K562 (cell line): ENCODE results near the gene TNFRSF18.

Experiments
- EGR1 ChIP-seq: fragments of 450-650 bp; conservative IDR thresholded peaks from 2 replicates; pipeline ENCODE4 v1.6.1; 2017; ENCODE audit warnings: mild to moderate bottlenecking
- POLR2G ChIP-seq: fragments of 200-400 bp; formaldehyde crosslinking; IDR thresholded peaks from 2 replicates; pipeline ENCODE4 v1.6.1; 2017; ENCODE audit warnings: low read depth, mild to moderate bottlenecking, antibody characterized with exemption, low read length, moderate library complexity
- RNF2 ChIP-seq: sonication (generic); IDR thresholded peaks from 2 replicates; pipeline ENCODE4 v1.6.1; 2016
- ZNF133 ChIP-seq: fragments of 250-450 bp; sonication (Bioruptor Pico); IDR thresholded peaks from 2 replicates; pipeline ENCODE4 v1.4.0; 2020; ENCODE audit warnings: mild to moderate bottlenecking
- TF ChIP-seq, protein P1 (sequence below): fragments of 450-650 bp; IDR thresholded peaks from 2 replicates; pipeline ENCODE4 v1.7.0; 2016; ENCODE audit warnings: borderline replicate concordance
- TF ChIP-seq, protein P2 (sequence below), 3 experiments: IDR thresholded peaks in 2 of 3; conservative IDR thresholded peaks in 1 of 3; 2 replicates each; pipeline ENCODE4 v1.5.1; 2011 to 2012; ENCODE audit warnings: low read length in 3 of 3, mild to moderate bottlenecking in 3 of 3, control low read depth in 2 of 3, improper control_type of control experiment in 1 of 3, inconsistent platforms in 1 of 3, low read depth in 1 of 3, mixed read lengths in 1 of 3, moderate library complexity in 1 of 3; ENCODE audit not compliant: insufficient read depth in 2 of 3

DNA sequence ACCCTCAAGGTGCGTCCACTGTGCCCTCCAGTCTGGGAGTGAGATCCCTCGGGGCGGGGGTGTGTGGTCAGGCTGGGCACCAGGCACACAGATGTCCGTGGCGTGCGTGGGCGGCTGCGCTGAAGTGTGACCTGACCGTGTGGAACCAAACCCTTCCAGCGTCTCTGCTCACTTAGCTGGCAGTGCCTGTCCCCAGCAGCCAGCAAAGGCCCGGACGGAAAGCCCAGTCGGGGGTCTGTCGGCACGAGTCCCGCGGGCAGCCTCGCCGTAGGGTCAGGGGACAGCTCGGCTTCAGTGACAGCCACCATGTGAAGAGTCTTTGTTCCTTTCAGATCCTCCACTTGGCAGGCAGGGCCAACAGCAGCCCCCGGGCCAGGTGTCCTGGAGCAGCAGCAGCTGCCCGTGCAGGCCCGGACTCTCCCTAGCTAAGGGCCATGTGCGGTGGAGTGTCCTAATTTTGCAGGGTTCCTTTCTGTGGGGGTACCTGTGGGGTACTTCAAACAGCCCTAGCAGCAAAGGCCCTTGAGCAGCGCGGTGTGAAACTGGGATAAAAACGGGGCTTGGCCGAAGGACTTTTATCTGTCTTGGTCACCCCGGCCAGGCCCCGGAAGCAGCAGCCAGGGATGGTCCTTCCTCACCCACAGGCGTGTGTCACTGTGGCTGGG, 21.2 kb downstream of the TNFRSF18 start:
- no peak for TF ChIP-seq ZNF133 (CRISPR knock-in tag)
- TF ChIP-seq POLR2G: peak; percentile 75
- no peak for TF ChIP-seq RNF2
- TF ChIP-seq EGR1: peak; percentile 85
- TF ChIP-seq, protein P1, sequence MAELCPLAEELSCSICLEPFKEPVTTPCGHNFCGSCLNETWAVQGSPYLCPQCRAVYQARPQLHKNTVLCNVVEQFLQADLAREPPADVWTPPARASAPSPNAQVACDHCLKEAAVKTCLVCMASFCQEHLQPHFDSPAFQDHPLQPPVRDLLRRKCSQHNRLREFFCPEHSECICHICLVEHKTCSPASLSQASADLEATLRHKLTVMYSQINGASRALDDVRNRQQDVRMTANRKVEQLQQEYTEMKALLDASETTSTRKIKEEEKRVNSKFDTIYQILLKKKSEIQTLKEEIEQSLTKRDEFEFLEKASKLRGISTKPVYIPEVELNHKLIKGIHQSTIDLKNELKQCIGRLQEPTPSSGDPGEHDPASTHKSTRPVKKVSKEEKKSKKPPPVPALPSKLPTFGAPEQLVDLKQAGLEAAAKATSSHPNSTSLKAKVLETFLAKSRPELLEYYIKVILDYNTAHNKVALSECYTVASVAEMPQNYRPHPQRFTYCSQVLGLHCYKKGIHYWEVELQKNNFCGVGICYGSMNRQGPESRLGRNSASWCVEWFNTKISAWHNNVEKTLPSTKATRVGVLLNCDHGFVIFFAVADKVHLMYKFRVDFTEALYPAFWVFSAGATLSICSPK: no peak
- TF ChIP-seq, protein P2, sequence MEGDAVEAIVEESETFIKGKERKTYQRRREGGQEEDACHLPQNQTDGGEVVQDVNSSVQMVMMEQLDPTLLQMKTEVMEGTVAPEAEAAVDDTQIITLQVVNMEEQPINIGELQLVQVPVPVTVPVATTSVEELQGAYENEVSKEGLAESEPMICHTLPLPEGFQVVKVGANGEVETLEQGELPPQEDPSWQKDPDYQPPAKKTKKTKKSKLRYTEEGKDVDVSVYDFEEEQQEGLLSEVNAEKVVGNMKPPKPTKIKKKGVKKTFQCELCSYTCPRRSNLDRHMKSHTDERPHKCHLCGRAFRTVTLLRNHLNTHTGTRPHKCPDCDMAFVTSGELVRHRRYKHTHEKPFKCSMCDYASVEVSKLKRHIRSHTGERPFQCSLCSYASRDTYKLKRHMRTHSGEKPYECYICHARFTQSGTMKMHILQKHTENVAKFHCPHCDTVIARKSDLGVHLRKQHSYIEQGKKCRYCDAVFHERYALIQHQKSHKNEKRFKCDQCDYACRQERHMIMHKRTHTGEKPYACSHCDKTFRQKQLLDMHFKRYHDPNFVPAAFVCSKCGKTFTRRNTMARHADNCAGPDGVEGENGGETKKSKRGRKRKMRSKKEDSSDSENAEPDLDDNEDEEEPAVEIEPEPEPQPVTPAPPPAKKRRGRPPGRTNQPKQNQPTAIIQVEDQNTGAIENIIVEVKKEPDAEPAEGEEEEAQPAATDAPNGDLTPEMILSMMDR (IDR thresholded peaks at IDR 0.05 in 2 of 3, conservative IDR thresholded peaks at IDR 0.05 in 1 of 3; ENCODE audit: insufficient read depth in 2 of 3, low read depth in 1 of 3, low read length in 3 of 3): no peak
